NOMO-1 treated with DMSO at 0.1 percent for 48 hours (cell line): ENCODE data around the gene ENPP1.

Source experiments
- DNase-seq: peaks from one replicate; lab custom pipeline; 2025; ENCODE audit not compliant: unreplicated experiment; lab: John Stamatoyannopoulos, UW

ENPP1 gene

GRCh38 chr6:131807644-131808459 is at the start of gene ENPP1:
ENPP1 (plus strand) TSS chr6:131808020; CDS start chr6:131808036, 16 bp downstream.
- DNase-seq: peak; percentile 22

- no peak for DNase-seq
Observed at GRCh38 chr6:131758920-131759319, 48.9 kb upstream of the ENPP1 start.

GRCh38 chr6:131761060-131761761 is 46.6 kb upstream of the ENPP1 start:
- no peak for DNase-seq

- no peak for DNase-seq
Observed at GRCh38 chr6:131761762-131762067, 46.1 kb upstream of the ENPP1 start.

- no peak for DNase-seq
Observed at GRCh38 chr6:131762984-131763383, 44.8 kb upstream of the ENPP1 start.

GRCh38 chr6:131763749-131764148 is 44.1 kb upstream of the ENPP1 start:
- DNase-seq: no peak

GRCh38 chr6:131764350-131764749 is 43.5 kb upstream of the ENPP1 start:
- DNase-seq: no peak

- DNase-seq: no peak
Observed at GRCh38 chr6:131765081-131765803, 42.6 kb upstream of the ENPP1 start.

- DNase-seq: no peak
Observed at GRCh38 chr6:131765804-131766135, 42.0 kb upstream of the ENPP1 start.

- DNase-seq: no peak
Observed at GRCh38 chr6:131766631-131767030, 41.2 kb upstream of the ENPP1 start.

- DNase-seq: no peak
Observed at GRCh38 chr6:131768964-131769363, 38.9 kb upstream of the ENPP1 start.

GRCh38 chr6:131769385-131770141 is 38.3 kb upstream of the ENPP1 start:
- DNase-seq: no peak

GRCh38 chr6:131770776-131771175 is 37.0 kb upstream of the ENPP1 start:
- DNase-seq: no peak

- no peak for DNase-seq
Observed at GRCh38 chr6:131773284-131773950, 34.4 kb upstream of the ENPP1 start.

GRCh38 chr6:131775886-131776285 is 31.9 kb upstream of the ENPP1 start:
- DNase-seq: no peak

GRCh38 chr6:131776985-131777384 is 30.8 kb upstream of the ENPP1 start:
- DNase-seq: no peak

GRCh38 chr6:131778169-131778568 is 29.7 kb upstream of the ENPP1 start:
- DNase-seq: no peak

GRCh38 chr6:131779304-131779703 is 28.5 kb upstream of the ENPP1 start:
- no peak for DNase-seq

GRCh38 chr6:131780600-131780999 is 27.2 kb upstream of the ENPP1 start:
- no peak for DNase-seq

GRCh38 chr6:131781687-131782086 is 26.1 kb upstream of the ENPP1 start:
- no peak for DNase-seq

- DNase-seq: no peak
Observed at GRCh38 chr6:131782764-131783163, 25.1 kb upstream of the ENPP1 start.
